MM.1S (cell line): Measurements from ENCODE around the gene AP2M1.

ENCODE experiments used
- CTCF ChIP-seq: fragments of 300-600 bp; sonication (generic); IDR thresholded peaks from 2 replicates; pipeline ENCODE4 v1.5.1; 2016; ENCODE audit warnings: antibody characterized with exemption, low read length, mixed read lengths
- EZH2 ChIP-seq: fragments of 300-600 bp; sonication (generic); optimal IDR thresholded peaks from 2 replicates; pipeline ENCODE3; 2017; ENCODE audit warnings: low read depth, mild to moderate bottlenecking, antibody characterized with exemption, low read length, mixed read lengths
- EZH2phosphoT487 ChIP-seq: fragments of 300-600 bp; sonication (generic); IDR thresholded peaks from 2 replicates; pipeline ENCODE4 v1.6.1; 2018; ENCODE audit warnings: antibody characterized with exemption, low read length

GRCh38 chr3:184135149-184135910 lies 39.3 kb upstream of the AP2M1 start, which contains the start of gene EIF2B5:
- TF ChIP-seq CTCF, result peak; percentile 58
- no peak for TF ChIP-seq EZH2
- no peak for TF ChIP-seq EZH2phosphoT487
